A204.1 (cell line): Measurements from ENCODE around the gene ITSN2.
"Not testable (repeated sequence)": the region's sequence is repeated elsewhere in the genome, so short reads cannot be mapped to it uniquely, and the experiment has no call there.

Source experiments
- FAIRE-seq: peaks from 2 replicates; lab custom pipeline; 2012; peaks lifted over from hg19 to GRCh38; lab: Jason Lieb, UNC

Gene ITSN2

GRCh38 chr2:24362253-24362652, 1.9 kb upstream of the ITSN2 start:
- no peak for FAIRE-seq

GRCh38 chr2:24360963-24361330, 611 bp upstream of the ITSN2 start:
- no peak for FAIRE-seq

GRCh38 chr2:24359129-24360049, 947 bp downstream of the ITSN2 start:
- no peak for FAIRE-seq

DNA sequence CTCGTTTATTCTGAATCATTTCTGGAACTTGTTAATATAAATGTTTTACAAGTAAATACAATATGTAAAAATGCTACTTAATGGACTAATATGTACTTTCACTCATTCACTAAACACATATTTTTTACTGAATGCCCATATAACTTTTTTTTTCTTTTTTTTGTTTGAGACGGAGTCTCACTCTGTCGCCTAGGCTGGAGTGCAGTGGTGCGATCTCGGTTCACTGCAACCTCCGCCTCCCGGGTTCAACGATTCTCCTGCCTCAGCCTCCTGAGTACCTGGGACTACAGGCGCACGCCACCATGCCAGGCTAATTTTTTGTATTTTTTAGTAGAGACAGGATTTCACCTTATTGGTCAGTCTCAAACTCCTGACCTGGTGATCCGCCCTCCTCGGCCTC, 2.6 kb downstream of the ITSN2 start:
- not testable (repeated sequence) for FAIRE-seq

GRCh38 chr2:24357115-24357514, 3.2 kb downstream of the ITSN2 start:
- not testable (repeated sequence) for FAIRE-seq

GRCh38 chr2:24354957-24355356, 5.4 kb downstream of the ITSN2 start:
- FAIRE-seq = no peak

GRCh38 chr2:24354395-24354794, 5.9 kb downstream of the ITSN2 start:
- no peak for FAIRE-seq

DNA sequence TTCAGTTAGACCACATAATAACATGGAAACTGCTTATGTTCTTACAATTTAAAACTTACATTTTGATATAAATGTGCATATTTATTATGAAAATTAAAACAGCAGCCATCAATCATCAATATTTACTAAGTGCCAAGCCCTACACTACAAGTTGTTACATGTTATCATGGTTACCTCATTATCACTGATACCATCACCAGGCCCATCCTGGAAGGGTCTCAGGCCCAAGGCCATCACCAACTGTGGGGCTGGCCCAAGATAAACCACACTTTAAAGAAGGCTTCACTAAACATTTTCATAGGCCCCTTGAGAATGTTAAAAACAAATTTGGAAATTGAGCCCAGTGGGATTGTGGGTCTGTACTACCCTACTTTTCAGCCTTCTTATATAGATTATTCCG, 6.4 kb downstream of the ITSN2 start:
- no peak for FAIRE-seq

DNA sequence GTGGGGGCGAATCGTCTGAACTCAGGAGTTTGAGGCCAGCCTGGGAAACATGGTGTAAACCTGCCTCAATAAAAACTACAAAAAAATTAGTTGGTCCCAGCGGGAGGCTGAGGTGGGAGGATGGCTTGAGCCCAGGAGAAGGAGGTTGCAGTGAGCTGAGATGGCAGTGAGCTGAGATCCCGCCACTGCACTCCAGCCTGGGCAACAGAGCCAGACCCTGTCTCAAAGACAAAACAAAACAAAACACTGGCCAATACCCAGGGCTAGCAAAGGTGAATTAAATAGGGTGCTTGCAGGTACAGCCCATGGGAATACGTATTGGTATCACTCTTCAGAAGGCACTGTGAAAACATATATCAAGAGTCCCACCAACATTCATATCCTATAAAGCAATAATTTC, 7.0 kb downstream of the ITSN2 start:
- FAIRE-seq = no peak

GRCh38 chr2:24352664-24353063, 7.7 kb downstream of the ITSN2 start:
- no peak for FAIRE-seq

- FAIRE-seq = no peak
Observed at GRCh38 chr2:24351981-24352380, 8.4 kb downstream of the ITSN2 start.

- FAIRE-seq = no peak
Observed at GRCh38 chr2:24351627-24351938, 8.8 kb downstream of the ITSN2 start.

- FAIRE-seq = no peak
Observed at GRCh38 chr2:24350826-24351626, 9.3 kb downstream of the ITSN2 start.

- no peak for FAIRE-seq
Observed at GRCh38 chr2:24349097-24349496, 11.2 kb downstream of the ITSN2 start.

GRCh38 chr2:24345937-24346336, 14.4 kb downstream of the ITSN2 start:
- FAIRE-seq = no peak

- no peak for FAIRE-seq
Observed at GRCh38 chr2:24343225-24343882, 17.0 kb downstream of the ITSN2 start.

DNA sequence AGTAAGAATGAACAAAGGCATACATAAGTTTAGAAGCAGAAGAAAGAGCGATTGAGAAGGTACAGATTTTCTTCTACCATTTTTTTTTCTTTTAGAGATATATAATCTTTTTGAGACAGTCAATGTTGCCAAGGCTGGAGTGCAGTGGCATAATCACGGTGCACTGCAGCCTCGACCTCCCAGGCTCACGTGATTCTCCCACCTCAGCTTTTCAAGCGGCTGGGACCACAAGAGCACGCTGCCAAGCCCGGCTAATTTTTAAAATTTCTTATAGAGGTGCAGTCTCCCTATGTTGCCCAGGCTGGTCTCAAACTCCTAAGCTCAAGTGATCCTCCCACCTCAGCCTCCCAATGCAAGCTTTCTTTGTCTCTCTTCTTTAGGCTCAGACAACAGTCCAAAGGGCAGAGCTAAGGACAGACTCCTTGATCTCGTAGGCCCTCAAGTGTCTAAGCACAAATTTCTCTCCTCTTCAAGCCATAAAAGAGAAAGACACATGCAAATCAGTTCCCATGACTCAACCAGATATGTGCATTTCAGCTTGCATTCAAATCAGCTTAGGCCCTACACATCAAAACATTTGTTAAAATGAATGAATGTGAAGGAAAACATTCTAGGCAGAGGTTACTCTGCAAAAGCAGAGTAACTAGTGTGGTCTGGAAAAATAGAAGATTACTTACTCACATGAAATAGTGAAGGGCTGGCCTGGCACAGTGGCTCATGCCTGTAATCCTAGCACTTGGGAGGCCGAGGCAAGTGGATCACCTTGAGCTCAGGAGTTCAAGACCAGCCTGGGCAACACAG, 18.0 kb downstream of the ITSN2 start:
- FAIRE-seq = no peak

- no peak for FAIRE-seq
Observed at GRCh38 chr2:24339856-24340262, 20.5 kb downstream of the ITSN2 start.

DNA sequence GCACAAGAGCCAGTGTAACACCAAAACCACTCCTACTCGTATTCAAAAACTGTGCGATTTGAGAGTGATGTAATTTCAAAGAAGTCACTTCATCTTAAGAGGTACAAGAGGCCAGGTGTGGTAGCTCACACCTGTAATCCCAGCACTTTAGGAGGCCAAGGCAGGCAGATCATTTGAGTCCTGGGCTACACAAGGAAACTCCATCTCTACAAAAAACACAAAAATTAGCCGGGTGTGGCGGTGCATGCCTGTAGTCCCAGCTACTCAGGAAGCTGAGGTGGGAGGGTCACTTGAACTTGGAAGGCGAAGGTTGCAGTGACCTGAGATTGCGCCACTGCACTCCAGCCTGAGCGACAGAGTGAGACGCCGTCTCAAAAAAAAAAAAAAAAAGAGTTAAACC, 21.2 kb downstream of the ITSN2 start:
- not testable (repeated sequence) for FAIRE-seq

DNA sequence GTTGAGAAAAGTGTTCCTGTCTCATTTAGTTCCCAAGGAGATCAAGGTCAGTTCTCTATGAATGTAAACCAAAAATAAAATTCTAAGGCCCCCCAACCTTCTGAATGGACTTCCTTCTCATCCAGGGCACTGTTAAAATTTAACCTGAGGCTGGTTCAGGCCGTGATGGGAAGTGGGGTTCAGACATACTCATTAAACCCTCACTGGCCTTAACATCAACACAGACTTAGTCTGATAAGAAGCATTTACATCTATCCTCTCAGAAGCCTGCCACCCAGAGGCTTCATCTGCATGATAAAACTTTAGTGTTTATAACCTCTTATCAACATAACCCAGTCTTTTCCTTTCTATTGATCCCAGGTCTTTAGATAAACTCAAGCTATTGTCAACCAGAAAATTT, 22.4 kb downstream of the ITSN2 start:
- FAIRE-seq = no peak

- FAIRE-seq = no peak
Observed at GRCh38 chr2:24336811-24337210, 23.5 kb downstream of the ITSN2 start.

DNA sequence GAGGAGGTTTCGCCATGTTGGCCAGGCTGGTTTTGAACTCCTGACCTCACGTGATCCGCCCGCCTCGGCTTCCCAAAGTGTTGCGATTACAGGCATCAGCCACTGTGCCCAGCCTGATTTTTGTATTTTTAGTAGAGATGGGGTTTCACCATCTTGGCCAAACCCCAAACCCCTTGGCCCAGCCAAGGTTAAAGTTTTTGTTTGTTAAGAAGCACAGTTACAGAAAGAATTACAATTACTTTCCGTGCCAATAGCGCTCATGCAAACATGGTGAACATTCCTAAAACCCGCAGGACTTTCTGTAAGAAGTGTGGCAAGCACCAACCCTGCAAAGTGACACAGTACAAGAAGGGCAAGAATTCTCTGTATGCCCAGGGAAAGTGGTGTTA, 26.1 kb downstream of the ITSN2 start:
- FAIRE-seq = no peak
